GM19328 (cell line): ENCODE results near the gene KCNT1.

Experiments used
- ATAC-seq: cut with Tn5 transposase; IDR thresholded peaks from one replicate; pipeline ENCODE4 v1.9.1; 2021; ENCODE audit warnings: mild to moderate bottlenecking, moderate library complexity; ENCODE audit not compliant: unreplicated experiment

KCNT1 gene

DNA sequence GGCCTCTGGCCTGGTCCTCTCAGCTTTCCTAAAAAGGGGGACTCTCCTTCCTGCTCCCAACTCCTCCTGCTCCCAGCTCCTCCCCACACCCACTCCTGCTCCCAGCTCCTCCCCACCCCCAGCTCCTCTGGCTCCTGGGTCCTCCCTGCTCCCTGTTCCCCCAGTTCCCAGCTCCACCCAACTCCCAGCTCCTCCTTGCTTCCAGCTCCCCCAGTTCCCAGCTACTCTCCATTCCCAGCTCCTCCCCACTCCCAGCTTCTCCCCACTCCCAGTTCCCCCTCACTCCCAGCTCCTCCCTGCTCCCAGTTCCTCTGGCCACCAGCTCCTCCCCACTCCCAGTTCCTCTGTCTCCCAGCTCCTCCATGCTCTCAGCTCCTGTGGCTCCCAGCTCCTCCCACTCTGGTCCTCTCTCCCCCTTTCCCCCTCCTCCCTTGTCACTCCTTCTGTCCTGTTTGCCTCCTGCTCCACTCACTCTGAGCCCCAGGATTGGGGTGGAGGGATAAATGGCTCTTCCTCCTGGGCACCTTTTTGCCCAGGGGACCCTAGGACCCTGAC is 75.7 kb downstream of the KCNT1 start:
- ATAC-seq = no peak

DNA sequence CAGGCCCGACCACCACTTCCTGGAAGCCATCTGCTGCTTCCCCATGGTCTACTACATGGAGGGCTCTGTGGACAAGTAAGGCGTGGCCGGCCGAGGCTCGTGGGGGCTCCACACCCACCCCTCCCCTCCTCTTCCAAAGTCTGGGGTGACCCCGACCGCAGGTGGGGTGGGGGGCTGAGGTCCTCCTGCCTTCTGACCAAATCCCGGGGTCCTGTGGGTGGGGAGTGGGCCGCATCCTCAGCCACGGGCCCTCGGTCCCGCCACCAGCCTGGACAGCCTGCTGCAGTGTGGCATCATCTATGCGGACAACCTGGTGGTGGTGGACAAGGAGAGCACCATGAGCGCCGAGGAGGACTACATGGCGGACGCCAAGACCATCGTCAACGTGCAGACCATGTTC is 76.4 kb downstream of the KCNT1 start:
- ATAC-seq = no peak

DNA sequence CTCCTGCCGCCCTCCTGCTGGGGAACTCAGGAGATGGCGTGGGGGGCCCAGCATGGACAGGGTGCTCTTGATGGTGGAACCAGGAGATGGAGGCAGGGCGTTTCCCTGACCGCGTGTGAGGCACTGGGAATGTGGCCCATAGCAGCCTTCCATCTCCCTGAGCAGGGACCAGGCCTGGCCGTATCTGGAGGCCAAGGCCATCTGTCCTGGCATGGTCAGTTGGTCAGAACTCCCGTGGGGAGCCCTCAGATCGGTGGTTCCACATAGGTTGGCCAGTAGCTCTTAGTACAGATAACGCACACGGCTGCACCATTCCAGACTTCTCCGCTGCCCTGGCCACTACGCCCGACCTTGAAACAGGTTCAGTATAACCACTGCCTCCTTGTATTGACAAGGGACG is 77.6 kb downstream of the KCNT1 start:
- ATAC-seq = no peak

DNA sequence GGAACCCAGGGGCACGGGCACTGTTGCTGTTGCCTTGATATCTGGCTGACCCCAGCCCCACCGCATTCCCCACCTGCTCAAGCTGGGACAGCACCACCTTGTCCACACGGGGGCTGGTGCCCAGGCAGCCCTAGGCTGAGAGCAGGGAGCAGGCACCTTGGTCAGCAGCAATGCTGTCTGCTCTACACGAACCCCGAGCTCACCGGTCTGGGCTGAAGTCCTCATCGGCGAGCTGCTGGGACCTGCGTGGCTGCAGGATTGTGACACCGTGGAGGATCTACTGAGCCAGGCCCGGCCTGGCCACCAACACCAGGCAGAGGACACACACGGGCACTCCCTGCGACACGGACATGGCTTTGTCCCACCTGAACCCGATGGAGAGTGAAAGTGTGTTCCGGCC is 78.1 kb downstream of the KCNT1 start:
- no peak for ATAC-seq

DNA sequence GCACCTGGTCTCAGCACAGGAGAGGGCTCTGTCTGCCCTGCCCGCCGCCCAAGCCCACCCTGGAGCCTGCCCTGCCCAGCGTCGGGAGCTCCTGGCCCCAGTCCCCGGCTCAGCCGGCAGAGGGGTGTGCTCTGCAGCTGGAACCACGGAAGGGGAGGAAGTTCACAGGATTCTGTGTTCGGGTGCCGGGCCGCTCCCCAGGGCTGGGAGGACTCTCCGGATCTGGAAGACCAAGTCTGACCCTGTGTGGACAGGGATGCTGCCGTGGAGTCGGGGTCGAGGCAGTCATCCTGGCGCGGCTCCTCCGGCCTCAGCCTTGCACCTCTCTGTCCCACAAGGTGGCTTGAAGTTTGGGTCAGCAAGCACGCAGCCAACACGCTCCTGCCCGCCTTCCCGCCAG is 78.6 kb downstream of the KCNT1 start:
- no peak for ATAC-seq

DNA sequence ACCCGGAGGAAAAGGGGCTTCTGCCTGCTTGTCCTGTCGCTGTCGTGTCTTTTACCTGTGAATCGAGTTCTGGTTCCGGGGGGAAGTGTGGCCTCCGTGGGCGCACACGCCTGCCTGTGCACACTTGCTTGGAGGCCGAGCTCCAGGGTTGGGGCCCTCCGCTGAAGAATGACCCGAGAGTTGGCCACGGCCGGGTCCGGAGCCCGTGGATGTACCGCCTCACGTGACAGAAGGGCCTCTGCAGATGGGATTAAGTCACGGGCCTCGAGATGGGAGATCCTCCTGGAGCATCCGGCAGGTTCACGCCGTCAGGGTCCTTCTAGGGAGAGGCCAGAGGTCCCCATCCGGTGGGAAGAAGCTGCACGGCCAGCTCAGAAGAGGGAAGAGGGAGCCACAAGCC is 81.0 kb downstream of the KCNT1 start:
- ATAC-seq = no peak

DNA sequence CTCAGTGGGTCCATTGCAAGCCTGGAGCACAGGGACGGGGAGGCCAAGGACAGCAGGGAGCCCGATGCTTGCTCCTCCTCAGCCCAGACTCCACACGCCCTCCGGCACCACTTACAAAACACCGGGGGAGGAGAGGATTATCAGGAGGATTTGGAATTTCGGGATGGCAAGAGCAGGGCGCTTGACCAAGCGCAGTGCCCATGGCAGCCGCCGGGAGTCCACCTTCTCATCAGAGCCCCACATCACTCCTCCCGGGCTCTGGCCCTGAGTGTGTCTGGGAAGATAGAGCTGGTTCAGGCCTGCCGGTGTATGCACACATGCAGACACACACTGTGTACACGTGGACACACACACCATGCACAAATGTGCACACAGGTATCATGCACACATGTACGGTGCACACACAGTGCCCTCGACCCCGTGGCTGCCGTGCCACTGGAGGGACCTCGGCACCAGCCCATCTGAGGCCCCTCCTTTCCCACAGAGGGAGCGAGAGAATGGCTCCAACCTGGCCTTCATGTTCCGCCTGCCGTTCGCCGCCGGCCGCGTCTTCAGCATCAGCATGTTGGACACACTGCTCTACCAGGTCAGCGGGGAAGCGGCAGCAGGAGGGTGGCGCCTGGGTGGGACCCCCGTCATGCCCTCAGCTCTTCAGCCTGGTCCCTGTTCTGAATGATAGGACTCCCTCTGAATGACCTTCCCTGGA is 81.7 kb downstream of the KCNT1 start:
- no peak for ATAC-seq

DNA sequence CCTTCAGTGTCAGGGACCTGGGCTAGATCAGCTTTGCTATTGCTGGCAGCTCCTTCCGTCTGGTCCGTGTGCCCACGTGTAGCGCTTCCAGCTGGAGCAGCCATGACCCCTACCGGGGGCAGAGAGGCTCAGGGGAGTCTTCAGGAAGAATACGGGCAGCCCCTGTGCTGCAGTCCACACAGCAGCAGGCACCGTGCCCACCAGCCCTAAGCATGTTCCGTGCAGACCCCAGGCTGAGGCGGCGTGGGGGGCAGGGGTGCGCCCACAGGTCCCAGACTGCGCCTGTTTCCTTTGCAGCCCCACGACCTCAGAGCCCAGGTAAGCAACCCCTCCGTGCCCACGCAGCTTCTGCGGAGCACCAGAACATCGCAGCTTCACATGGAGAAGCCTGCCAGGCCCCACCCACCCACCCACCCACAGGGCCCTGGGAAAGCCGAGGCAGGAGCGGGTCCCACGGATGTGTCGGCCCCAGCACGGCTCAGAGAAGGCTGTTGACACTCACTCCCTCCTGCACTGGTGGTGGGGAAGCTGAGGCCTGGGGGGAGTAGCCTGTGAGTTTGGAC is 83.1 kb downstream of the KCNT1 start:
- no peak for ATAC-seq

DNA sequence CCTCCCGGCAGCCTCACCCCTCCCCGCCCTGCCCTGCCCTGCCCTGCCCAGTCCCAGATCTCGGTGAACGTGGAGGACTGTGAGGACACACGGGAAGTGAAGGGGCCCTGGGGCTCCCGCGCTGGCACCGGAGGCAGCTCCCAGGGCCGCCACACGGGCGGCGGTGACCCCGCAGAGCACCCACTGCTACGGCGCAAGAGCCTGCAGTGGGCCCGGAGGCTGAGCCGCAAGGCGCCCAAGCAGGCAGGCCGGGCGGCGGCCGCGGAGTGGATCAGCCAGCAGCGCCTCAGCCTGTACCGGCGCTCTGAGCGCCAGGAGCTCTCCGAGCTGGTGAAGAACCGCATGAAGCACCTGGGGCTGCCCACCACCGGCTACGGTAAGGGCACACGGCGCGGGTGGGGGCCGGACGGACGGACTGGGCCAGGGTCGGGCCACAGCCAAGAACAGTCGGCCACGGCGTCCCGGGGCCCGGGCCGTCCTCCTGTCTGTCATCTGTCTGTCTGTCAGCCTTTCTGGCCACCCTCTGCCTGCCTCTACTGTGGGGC is 84.2 kb downstream of the KCNT1 start:
- no peak for ATAC-seq

DNA sequence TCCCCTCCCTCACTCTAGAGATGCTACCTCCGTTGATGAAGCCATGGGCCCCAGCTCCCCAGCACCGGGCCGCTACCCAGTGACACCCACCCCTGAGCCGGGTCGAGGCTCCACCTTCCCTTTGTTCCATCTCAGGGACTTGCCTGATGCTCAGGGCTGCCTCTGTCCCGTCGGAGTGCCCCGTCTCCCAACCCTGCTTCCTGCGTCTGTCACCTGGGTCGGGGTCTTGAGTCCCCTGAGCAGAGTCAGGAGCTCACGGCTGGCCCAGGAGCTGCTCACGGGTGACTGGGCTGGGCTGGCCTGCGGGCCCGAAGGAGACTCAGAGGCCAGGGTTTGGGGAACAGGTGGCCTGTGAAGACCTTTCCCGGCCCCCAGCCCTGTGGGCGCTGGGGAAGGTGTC is 85.3 kb downstream of the KCNT1 start:
- no peak for ATAC-seq

DNA sequence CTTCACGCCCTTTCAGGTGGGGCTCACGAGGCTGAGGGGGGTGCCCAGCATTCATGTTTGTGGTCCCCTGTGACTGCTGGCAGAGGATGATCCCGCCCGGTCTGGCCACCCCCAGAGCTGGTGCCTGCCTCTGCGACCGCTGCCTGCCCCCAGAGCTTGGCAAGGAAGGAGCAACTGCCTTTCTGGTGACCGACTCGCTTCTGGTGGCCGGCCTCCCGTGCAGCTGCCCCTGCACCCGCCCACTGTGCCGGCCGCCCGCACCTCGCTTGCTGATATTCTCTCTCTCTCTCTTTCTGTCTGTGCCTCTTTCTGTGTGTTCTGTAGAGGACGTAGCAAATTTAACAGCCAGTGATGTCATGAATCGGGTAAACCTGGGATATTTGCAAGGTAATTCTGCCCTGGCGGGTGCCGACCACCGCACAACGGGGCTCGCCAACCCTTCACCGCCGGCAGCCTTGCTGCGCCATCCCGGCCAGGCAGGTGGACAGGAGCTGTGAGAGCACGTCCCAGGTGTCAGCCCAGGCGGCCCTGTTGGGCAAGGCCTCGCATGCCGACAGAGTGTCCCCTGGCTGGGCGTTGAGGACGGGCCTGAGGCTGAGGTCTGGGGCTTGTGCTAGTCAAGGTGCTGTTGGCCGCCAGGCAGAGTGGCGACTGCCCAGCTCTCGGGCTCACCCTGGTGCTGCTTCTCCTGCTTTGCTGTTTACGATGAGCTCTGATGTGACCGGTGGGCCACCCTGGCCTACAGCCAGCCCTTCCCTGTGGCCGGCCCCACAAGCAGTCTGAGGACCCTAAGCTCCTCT is 86.0 kb downstream of the KCNT1 start:
- no peak for ATAC-seq

DNA sequence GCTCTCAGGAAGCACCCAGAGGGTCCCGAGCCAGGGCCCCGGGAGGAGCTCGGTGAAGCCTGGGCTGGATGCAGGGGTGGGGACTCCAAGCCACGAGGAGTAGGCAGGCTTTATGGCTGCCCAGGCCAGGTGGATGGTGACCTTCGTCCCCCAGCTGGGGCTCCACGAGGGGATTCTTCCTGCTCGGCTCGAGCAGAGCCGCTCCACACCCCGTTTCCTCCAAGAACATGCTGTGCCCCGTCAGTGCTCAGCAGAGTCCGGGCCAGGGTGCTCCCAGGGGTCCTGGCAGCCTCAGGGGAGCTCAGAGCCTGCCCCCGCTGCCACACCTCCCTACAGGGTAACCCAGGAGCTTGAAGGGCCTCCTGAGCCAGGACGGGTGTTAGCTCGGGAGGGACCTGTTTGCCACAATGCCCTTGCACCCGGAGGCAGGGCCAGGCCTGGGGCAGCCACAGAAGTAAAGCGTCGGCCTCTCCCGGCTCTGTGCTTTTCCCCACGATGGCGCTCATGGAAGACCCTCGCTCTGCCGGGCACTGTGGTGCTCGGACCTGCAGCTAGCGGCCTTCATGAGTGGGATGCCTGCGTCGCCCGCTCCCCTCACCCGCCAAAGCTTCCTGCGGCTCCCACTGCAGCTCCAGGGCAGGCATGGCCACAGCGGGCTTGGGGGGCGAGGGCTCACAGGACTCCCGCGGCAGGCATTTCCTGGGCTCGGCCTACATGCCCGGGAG is 86.8 kb downstream of the KCNT1 start:
- ATAC-seq = no peak

DNA sequence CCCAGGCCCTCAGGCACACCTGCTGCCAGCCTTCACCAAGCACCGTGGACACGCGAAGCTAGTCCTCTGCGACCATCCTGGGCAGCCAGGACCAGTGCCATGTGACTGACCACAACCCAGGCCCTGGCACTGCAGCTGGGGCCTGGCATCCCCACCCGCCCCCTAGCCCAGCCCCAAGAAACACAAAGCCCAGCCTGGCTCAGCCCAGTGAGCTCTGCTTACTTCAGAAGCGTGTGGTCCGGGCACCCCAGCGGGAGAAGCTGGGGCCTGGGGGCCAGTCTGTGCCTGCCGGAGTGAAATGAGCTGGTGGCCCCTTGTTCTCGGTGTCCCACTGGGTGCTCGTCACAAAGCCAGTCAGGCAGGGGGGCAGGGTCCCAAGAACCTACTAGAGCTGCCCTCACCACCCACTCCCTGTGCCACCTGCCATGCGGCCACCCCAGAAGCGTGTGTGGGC is 87.9 kb downstream of the KCNT1 start:
- no peak for ATAC-seq

DNA sequence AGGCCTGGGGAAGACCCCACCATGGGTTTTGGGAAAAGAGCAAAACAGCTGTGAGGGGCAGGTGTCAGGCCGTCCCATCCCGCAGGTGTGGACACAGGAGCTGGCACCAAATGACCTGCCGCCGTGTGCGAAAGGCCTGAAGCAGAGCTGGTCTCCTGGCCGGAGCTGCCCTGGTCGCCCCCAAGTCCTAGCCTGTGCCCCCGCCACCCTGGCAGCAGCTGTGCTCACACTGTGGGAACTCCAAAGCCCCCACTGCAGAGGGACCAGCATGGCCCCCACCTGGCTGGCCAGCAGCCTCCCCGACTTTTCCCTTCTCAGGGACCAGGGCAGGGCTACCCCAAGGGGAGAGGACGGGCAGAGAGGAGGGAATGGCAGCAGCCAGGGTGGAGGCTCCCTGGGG is 88.4 kb downstream of the KCNT1 start:
- ATAC-seq = no peak

DNA sequence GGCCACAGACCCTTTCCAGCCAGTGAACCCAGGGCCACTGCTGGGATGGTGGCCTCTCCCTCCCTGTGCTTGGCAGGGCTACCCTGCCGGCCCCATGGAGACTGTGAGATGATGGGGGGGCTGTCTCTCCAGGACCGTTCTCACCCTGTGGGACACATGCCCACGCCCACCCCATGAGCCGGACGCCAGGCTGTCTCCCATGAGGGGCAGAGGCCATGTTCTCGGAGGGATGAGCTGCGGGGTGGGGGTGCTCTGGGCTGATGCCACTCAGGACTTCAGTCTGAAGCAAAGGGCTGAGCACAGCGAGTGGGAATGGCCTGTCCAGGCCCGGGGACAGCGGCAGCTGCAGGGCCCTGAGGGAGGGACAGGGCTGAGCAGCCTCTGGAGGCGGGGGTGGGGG is 88.9 kb downstream of the KCNT1 start:
- no peak for ATAC-seq

DNA sequence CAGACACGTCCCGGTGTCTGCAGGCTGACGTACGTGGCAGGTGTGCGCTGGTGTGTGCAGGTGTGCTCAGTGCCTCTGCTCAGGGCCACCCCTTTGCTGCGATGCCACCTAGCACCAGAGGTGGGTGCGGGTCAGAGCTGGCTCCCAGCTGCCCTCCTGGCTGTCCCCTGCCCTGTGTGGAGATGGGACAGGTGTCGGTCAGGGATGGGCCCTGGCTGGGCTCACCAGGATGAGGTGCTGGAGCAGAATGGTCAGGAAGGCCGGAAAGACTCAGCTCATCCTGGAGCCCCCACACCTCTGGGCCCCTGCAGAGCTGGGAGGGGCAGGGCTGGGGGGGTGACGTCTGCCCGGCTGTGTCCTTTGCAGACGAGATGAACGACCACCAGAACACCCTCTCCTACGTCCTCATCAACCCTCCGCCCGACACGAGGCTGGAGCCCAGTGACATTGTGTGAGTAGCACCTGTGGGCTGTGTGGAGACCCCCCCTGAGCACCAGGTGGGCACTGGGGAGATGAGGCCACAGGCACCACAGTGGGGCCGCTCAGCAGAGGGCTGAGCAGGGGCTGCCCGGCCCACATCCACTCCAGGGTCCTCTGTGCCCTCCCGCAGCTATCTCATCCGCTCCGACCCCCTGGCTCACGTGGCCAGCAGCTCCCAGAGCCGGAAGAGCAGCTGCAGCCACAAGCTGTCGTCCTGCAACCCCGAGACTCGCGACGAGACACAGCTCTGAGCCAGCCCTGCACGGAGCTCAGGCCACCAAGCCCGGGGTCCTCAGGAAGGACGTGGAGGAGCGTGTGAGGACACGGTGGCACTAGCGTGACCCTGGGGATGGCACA is 89.7 kb downstream of the KCNT1 start:
- ATAC-seq = no peak

DNA sequence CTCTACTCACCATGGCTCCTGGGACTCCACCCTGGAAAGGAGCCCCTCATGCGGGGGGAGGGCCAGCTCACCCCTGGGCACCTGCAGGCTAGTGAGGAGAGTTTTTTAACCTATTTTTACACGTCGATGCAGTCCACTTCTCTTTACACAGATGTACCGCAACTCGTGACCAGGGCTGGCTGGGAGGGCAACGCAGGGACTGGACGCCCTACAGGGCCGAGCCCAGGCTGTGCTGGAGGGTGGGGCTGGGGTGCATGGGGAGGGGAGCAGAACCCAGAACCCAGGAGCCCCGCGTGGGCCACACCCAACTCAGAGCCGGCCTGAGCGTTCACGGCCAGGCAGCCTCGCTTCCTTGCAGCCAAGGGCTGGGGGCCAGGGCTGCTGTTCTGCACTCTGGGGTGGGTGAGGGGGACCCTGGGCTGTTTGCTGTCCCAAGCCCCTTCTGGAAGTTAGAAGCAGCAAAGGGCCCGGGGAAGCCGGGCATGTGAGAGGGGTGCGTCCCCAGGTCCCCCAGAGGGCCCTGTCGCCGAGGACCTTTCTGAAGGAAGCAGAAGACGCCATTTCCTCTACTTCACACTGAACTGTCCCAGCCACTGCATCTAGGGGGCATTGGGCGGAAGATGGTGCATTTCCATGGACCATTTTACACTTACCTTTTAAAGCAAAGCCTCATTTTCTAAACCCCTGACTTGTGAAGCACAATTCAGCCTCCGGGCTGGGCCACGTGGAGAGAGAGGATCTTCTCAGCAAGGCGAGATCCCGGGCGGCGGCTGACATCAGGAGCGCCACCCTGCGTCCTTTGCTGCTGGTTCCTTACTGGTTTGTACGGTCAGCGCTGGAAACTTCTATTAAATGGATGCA is 90.5 kb downstream of the KCNT1 start:
- ATAC-seq = no peak

DNA sequence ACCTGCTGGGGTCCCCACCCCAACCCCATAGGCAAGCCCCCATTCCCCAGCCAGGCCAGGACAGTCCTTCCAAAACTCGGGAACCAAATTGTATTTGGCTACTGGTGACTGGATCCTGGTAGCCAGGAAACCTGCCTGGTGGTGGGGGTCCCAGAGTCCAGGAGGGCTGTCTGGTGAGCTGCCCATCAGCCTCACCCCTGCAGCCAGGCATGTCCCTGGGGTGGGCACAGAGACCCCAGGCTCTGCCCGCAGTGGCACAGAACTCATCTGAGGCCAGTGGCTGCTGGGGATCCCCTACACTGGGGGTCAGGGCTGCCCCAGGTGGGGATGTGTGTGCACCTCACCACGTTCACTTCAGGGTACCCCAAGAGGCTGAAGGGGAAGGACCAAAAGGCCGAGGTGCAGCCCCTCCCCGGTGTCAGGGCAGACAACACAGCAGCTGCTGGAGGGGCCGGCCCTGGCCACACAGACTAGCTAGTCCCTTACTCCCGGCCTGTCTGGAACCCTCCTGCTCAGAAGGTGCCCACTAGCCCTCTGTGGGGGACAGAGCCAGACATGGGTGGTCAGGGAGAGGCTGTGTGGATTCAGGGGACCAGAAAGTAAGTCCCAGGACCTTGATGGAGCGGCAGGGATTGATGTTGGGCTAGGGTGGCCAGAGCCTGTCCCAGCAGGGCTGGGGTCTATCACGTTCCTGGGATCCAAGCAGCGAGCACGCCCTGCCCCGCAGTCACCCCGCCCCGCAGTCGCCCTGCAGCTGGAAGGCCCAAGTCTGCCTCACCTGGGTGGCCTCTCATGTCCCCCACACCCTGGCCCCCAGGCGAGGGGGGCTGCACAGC is 91.5 kb downstream of the KCNT1 start:
- ATAC-seq = no peak
